HFF-Myc (cell line): Measurements from ENCODE around the gene REX1BD.

ENCODE experiments used
- DNase-seq: peaks from one replicate; pipeline ENCODE4 v3.0.0-alpha.2; 2011; ENCODE audit warnings: low read depth; ENCODE audit errors: extremely low read depth
- H3K4me3 ChIP-seq: replicated peaks from 2 replicates; pipeline ENCODE4 v1.5.1; 2011; ENCODE audit warnings: low read depth, mild to moderate bottlenecking, control low read depth, low read length
- TF ChIP-seq, protein P1 (sequence below): IDR thresholded peaks from 2 replicates; pipeline ENCODE4 v1.5.1; 2012; ENCODE audit warnings: mild to moderate bottlenecking, low read depth, low read length, control low read depth; ENCODE audit errors: missing control alignments

The REX1BD gene

DNA sequence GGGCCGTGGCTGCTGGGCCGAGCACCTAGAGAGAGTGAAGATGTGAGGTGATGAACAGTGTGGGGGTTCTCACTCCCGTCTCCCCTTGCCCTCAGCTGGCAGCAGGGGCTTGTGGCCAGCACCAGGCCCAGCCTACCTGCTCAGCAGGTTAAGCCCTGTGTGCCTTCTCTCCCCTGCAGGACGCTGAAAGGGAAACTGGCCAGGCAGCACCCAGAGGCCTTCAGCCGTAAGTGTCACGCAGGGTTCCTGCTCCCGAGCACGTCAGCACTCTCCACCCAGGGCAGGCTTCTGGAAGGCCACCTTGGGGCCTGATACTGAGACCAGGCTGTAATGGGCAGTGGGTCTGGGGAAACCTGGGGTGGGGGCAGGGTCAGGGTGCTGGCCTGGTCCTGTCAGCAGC is 21.6 kb upstream of the REX1BD start:
- H3K4me3 ChIP-seq = no peak overlapping the region
- TF ChIP-seq, protein P1, sequence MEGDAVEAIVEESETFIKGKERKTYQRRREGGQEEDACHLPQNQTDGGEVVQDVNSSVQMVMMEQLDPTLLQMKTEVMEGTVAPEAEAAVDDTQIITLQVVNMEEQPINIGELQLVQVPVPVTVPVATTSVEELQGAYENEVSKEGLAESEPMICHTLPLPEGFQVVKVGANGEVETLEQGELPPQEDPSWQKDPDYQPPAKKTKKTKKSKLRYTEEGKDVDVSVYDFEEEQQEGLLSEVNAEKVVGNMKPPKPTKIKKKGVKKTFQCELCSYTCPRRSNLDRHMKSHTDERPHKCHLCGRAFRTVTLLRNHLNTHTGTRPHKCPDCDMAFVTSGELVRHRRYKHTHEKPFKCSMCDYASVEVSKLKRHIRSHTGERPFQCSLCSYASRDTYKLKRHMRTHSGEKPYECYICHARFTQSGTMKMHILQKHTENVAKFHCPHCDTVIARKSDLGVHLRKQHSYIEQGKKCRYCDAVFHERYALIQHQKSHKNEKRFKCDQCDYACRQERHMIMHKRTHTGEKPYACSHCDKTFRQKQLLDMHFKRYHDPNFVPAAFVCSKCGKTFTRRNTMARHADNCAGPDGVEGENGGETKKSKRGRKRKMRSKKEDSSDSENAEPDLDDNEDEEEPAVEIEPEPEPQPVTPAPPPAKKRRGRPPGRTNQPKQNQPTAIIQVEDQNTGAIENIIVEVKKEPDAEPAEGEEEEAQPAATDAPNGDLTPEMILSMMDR = no peak
- DNase-seq = no peak

- TF ChIP-seq, protein P1 = no peak
- no peak for DNase-seq
Measured at GRCh38 chr19:18568367-18568766, 20.2 kb upstream of the REX1BD start.

GRCh38 chr19:18571564-18572344 is 16.8 kb upstream of the REX1BD start, which contains the start of gene UBA52:
TSS of gene UBA52 (plus strand) at chr19:18571857. CDS start at chr19:18573301, 1,444 bp downstream.
- peak; percentile 84 for DNase-seq
- TF ChIP-seq, protein P1 = no peak
- peak within 1 kb of the TSS; percentile 100 for H3K4me3 ChIP-seq

More at GRCh38 chr19:18568367-18568766, 20.2 kb upstream of the REX1BD start:
- no peak overlapping the region for H3K4me3 ChIP-seq

- TF ChIP-seq, protein P1 = no peak
- 0 out of 2 replicates have a peak overlapping the region, but pooled peaks have one; percentile 7 for H3K4me3 ChIP-seq
- no peak for DNase-seq
Measured at GRCh38 chr19:18574691-18575291, 13.8 kb upstream of the REX1BD start.

DNA sequence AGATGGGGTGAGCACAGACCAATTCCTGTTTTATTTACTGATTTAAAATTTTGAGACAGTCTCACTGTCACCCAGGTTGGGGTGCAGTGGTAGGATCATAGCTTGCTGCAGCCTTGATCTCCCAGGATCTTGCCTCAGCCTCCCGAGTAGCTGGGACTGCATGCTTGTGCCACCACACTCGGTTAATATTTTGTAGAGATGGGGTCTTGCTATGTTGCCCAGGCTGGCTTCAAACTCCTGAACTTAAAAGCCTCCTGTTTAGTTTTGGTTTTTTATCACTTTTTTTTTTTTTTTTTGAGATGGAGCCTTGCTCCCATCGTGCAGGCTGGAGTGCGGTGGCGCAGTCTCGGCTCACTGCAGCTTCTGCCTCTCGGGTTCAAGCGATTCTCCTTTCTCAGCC is 12.2 kb upstream of the REX1BD start:
- no peak overlapping the region for H3K4me3 ChIP-seq
- TF ChIP-seq, protein P1 = no peak
- no peak for DNase-seq

GRCh38 chr19:18577365-18577914 is 11.2 kb upstream of the REX1BD start:
- no peak for DNase-seq
- no peak overlapping the region for H3K4me3 ChIP-seq
- TF ChIP-seq, protein P1 = no peak
